ENCODE results near the gene BIRC2. TPM values are rescaled to one million over a fixed set of nuclear protein-coding genes. Genes with fewer than 3 reads are reported as not detected.

Gene BIRC2
- total RNA-seq, 4 donors from 2014 or later = 25.6 to 40.3 (median 33.5) TPM

DNA sequence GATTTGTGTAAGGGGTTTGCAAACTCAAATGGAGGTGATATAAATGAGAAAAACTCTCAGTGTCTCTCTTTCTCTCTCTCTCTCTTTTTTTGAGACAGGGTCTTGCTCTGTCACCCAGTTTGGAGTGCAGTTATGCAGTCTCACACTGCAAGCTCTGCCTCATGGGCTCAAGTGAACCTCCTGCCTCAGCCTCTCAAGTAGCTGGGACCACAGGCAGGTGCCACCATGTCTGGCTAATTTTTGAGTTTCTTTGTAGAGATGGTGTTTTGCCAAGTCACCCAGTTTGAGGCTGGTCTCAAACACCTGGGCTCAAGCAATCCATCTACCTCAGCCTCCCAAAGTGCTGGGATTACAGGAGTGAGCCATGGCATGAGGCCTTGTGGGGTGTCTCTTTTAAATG is 26.8 kb upstream of the BIRC2 start:
- no peak for DNase-seq (ENCODE audit: extremely low spot score)

DNA sequence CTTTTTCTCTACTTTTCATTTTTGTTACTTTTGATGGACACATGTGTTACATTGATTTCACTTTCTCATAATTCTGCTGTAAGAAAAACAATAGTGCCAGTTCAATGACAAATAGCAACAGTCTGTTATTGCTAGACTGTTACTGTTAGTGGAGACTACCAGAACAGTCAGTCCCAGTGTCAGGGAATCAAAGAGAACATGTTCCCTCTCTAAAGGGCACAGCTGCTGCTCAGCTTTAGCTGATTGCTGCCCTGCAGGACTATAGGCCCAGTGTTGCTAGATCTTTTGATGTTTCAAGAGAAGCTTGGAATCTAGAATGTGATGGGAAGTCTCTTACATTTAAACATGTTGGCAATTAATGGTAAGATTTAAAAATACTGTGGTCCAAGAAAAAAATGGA is 26.3 kb upstream of the BIRC2 start:
- Histone ChIP-seq H3K27me3 (no peaks in the 10 kb centered on the region), H3K4me3 (no peak overlapping the region), H3K4me1 (peaks cover 7 to 64% (median 56%) of the 10 kb centered on the region in 4 donors), H3K36me3 (no peaks in the 10 kb centered on the region), H3K9me3 (no peaks in the 10 kb centered on the region), H3K27ac (replicated peaks in 1 of 4) (peak overlapping the region; percentile 71 to 87 (median 80))
- no peak for DNase-seq (ENCODE audit: extremely low spot score)
- intact Hi-C loops (cut with DNase I) = no loop called here
- peak; percentile 48 to 65 for TF ChIP-seq POLR2AphosphoS5 (IDR thresholded peaks at IDR 0.05)
- no peak for TF ChIP-seq POLR2A (IDR thresholded peaks at IDR 0.05; ENCODE audit: low read depth)

More for the DNA sequence above, 26.8 kb upstream of the BIRC2 start:
- H3K4me1 ChIP-seq = peaks cover 7 to 64% (median 56%) of the 10 kb centered on the region in 4 donors
- H3K27ac ChIP-seq (replicated peaks in 1 of 4) = peak overlapping the region; percentile 71 to 87 (median 80)
- H3K4me3 ChIP-seq = no peak overlapping the region
- H3K36me3 ChIP-seq = no peaks in the 10 kb centered on the region
- no peaks in the 10 kb centered on the region for H3K9me3 ChIP-seq
- no peak for TF ChIP-seq POLR2AphosphoS5 (IDR thresholded peaks at IDR 0.05)
- TF ChIP-seq, protein P1, sequence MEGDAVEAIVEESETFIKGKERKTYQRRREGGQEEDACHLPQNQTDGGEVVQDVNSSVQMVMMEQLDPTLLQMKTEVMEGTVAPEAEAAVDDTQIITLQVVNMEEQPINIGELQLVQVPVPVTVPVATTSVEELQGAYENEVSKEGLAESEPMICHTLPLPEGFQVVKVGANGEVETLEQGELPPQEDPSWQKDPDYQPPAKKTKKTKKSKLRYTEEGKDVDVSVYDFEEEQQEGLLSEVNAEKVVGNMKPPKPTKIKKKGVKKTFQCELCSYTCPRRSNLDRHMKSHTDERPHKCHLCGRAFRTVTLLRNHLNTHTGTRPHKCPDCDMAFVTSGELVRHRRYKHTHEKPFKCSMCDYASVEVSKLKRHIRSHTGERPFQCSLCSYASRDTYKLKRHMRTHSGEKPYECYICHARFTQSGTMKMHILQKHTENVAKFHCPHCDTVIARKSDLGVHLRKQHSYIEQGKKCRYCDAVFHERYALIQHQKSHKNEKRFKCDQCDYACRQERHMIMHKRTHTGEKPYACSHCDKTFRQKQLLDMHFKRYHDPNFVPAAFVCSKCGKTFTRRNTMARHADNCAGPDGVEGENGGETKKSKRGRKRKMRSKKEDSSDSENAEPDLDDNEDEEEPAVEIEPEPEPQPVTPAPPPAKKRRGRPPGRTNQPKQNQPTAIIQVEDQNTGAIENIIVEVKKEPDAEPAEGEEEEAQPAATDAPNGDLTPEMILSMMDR (IDR thresholded peaks at IDR 0.05) = no peak
- no peak for TF ChIP-seq POLR2A (IDR thresholded peaks at IDR 0.05; ENCODE audit: low read depth)
- TF ChIP-seq EP300 (IDR thresholded peaks at IDR 0.05) = no peak
- no peaks in the 10 kb centered on the region for H3K27me3 ChIP-seq
- intact Hi-C loops (cut with DNase I) = no loop called here

DNA sequence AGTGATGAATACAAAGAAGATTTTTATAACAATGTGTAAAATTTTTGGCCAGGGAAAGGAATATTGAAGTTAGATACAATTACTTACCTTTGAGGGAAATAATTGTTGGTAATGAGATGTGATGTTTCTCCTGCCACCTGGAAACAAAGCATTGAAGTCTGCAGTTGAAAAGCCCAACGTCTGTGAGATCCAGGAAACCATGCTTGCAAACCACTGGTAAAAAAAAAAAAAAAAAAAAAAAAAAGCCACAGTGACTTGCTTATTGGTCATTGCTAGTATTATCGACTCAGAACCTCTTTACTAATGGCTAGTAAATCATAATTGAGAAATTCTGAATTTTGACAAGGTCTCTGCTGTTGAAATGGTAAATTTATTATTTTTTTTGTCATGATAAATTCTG is 24.5 kb upstream of the BIRC2 start:
- H3K27ac ChIP-seq (replicated peaks in 1 of 4) = no peak overlapping the region
- no peak for TF ChIP-seq EP300 (IDR thresholded peaks at IDR 0.05)
- no peak for TF ChIP-seq POLR2AphosphoS5 (IDR thresholded peaks at IDR 0.05)
- TF ChIP-seq, protein P1 (IDR thresholded peaks at IDR 0.05) = no peak
- TF ChIP-seq POLR2A (IDR thresholded peaks at IDR 0.05; ENCODE audit: low read depth) = no peak
- H3K36me3 ChIP-seq = peaks cover 0 to 14% (median 2%) of the 10 kb centered on the region in 4 donors
- no peak for DNase-seq (ENCODE audit: extremely low spot score)
- H3K4me3 ChIP-seq = no peak overlapping the region
- intact Hi-C loops (cut with DNase I) = no loop called here
- no peaks in the 10 kb centered on the region for H3K9me3 ChIP-seq
- peaks cover 0 to 53% (median 50%) of the 10 kb centered on the region in 4 donors for H3K4me1 ChIP-seq
- WGBS = 51% methylated on average over 2 of the region's 2 CpGs
- no peaks in the 10 kb centered on the region for H3K27me3 ChIP-seq

DNA sequence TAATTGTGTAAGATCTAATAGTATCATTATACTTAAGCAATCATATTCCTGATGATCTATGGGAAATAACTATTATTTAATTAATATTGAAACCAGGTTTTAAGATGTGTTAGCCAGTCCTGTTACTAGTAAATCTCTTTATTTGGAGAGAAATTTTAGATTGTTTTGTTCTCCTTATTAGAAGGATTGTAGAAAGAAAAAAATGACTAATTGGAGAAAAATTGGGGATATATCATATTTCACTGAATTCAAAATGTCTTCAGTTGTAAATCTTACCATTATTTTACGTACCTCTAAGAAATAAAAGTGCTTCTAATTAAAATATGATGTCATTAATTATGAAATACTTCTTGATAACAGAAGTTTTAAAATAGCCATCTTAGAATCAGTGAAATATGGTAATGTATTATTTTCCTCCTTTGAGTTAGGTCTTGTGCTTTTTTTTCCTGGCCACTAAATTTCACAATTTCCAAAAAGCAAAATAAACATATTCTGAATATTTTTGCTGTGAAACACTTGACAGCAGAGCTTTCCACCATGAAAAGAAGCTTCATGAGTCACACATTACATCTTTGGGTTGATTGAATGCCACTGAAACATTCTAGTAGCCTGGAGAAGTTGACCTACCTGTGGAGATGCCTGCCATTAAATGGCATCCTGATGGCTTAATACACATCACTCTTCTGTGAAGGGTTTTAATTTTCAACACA is 23.3 kb upstream of the BIRC2 start:
- Histone ChIP-seq H3K9me3 (no peaks in the 10 kb centered on the region), H3K4me1 (peaks cover 0 to 42% (median 39%) of the 10 kb centered on the region in 4 donors), H3K36me3 (peaks cover 0 to 22% (median 3%) of the 10 kb centered on the region in 4 donors), H3K27me3 (no peaks in the 10 kb centered on the region), H3K27ac (replicated peaks in 1 of 4) (no peak overlapping the region), H3K4me3 (no peak overlapping the region)
- no peak for DNase-seq (ENCODE audit: extremely low spot score)
- WGBS = 93% methylated on average over 1 of the region's 1 CpG
- TF ChIP-seq EP300 (IDR thresholded peaks at IDR 0.05) (no peak), POLR2A (IDR thresholded peaks at IDR 0.05; ENCODE audit: low read depth) (no peak), POLR2AphosphoS5 (IDR thresholded peaks at IDR 0.05) (no peak)
- TF ChIP-seq, protein P1 (IDR thresholded peaks at IDR 0.05) = no peak
- intact Hi-C loops (cut with DNase I) = no loop called here

DNA sequence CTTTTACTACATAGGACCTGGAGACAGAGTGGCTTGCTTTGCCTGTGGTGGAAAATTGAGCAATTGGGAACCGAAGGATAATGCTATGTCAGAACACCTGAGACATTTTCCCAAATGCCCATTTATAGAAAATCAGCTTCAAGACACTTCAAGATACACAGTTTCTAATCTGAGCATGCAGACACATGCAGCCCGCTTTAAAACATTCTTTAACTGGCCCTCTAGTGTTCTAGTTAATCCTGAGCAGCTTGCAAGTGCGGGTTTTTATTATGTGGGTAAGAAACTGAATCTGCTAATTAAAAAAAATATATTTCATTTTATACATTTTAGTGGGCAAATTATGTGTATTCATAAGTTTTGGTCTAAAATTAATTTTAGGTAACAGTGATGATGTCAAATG is 21.9 kb upstream of the BIRC2 start:
- WGBS = 92% methylated on average over 3 of the region's 3 CpGs
- intact Hi-C loops (cut with DNase I) = no loop called here
- peaks cover 5 to 36% (median 11%) of the 10 kb centered on the region in 4 donors for H3K36me3 ChIP-seq
- no peaks in the 10 kb centered on the region for H3K27me3 ChIP-seq
- H3K9me3 ChIP-seq = no peaks in the 10 kb centered on the region
- H3K4me3 ChIP-seq = no peak overlapping the region
- no peak overlapping the region for H3K27ac ChIP-seq (replicated peaks in 1 of 4)
- TF ChIP-seq POLR2A (IDR thresholded peaks at IDR 0.05; ENCODE audit: low read depth) = no peak
- no peak for TF ChIP-seq EP300 (IDR thresholded peaks at IDR 0.05)
- no peak for DNase-seq (ENCODE audit: extremely low spot score)
- H3K4me1 ChIP-seq = peaks cover 0 to 28% (median 25%) of the 10 kb centered on the region in 4 donors
